ENCODE data around the gene PTPRN2. TPM values are rescaled to one million over a fixed set of nuclear protein-coding genes. Genes with fewer than 3 reads are reported as not detected.
"Not testable (repeated sequence)": the region's sequence is repeated elsewhere in the genome, so short reads cannot be mapped to it uniquely, and the experiment has no call there.

Gene PTPRN2
- total RNA-seq, 1 donor from 2014 or later: 1.8 TPM

DNA sequence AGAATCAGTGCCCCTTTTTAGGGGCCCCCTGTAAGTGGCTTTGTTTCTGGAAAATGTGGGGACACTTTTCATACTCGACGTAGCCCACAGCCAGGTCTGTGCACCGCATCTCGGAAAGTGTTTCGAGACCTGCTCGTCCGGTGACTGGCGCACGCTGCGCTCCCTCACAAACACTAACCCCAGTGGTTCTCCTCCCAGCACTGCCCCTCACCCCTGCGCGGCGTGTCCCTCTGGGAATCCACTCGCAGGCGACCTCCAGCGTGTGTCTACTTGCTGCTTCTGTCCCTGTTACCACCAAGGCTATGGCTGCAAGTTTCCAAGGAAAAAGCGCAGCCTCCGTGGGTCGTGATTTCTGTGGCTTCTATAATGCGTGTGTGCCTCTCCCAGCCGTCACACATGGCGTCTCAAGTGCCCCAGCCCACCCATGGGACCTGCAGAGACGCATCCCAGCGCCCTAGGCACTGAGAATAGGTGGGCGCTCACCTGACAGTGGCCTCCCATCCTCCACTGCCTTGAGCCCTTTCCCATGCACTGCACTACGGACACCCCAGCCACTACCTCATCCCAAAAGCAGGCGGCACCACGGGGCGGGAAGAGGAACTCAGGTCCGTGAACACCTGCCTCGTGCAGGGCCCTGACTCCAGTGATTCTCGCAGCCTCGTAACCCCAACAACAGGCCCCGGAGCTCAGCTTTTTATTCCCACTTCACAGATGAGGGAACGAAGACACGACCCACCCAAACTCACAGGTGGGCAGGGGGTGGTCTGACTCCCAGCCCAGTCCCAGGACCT lies 49.3 kb downstream of the PTPRN2 start:
- H3K4me3 Mint-ChIP-seq: no peak overlapping the region
- intact Hi-C loops (cut with micrococcal nuclease): no loop called here
- peaks cover 9% of the 10 kb centered on the region for H3K4me1 Mint-ChIP-seq
- peaks cover 3% of the 10 kb centered on the region for H3K9me3 Mint-ChIP-seq
- ATAC-seq (ENCODE audit: low read depth): no peak
- no peak for DNase-seq
- H3K27ac Mint-ChIP-seq: no peak overlapping the region
- POLR2A ChIA-PET: no interaction called here
- CTCF ChIA-PET: no interaction called here
- TF ChIP-seq, protein P1, sequence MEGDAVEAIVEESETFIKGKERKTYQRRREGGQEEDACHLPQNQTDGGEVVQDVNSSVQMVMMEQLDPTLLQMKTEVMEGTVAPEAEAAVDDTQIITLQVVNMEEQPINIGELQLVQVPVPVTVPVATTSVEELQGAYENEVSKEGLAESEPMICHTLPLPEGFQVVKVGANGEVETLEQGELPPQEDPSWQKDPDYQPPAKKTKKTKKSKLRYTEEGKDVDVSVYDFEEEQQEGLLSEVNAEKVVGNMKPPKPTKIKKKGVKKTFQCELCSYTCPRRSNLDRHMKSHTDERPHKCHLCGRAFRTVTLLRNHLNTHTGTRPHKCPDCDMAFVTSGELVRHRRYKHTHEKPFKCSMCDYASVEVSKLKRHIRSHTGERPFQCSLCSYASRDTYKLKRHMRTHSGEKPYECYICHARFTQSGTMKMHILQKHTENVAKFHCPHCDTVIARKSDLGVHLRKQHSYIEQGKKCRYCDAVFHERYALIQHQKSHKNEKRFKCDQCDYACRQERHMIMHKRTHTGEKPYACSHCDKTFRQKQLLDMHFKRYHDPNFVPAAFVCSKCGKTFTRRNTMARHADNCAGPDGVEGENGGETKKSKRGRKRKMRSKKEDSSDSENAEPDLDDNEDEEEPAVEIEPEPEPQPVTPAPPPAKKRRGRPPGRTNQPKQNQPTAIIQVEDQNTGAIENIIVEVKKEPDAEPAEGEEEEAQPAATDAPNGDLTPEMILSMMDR (IDR thresholded peaks at IDR 0.05): no peak
- no peaks in the 10 kb centered on the region for H3K36me3 Mint-ChIP-seq (ENCODE audit: low read depth)
- no peaks in the 10 kb centered on the region for H3K27me3 Mint-ChIP-seq

DNA sequence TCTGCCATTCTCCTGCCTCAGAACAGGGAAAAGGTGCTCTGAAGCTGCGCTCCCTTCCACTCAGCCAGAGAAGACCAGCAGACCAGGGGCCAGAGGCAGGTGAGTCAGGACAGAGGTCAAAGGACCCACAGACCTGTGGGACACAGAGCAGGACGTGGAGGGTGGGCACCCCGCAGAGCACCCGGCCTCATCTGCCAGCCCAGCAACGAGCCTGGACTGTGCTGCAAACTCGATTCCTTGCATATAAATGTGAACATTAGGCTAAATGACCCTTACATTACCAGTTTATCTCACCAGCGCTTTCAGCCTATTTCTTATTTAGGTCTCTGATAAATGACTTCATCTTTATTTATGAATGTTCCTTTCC lies 50.1 kb downstream of the PTPRN2 start:
- ChIA-PET CTCF (no interaction called here), POLR2A (no interaction called here)
- TF ChIP-seq, protein P1 (IDR thresholded peaks at IDR 0.05): no peak

DNA sequence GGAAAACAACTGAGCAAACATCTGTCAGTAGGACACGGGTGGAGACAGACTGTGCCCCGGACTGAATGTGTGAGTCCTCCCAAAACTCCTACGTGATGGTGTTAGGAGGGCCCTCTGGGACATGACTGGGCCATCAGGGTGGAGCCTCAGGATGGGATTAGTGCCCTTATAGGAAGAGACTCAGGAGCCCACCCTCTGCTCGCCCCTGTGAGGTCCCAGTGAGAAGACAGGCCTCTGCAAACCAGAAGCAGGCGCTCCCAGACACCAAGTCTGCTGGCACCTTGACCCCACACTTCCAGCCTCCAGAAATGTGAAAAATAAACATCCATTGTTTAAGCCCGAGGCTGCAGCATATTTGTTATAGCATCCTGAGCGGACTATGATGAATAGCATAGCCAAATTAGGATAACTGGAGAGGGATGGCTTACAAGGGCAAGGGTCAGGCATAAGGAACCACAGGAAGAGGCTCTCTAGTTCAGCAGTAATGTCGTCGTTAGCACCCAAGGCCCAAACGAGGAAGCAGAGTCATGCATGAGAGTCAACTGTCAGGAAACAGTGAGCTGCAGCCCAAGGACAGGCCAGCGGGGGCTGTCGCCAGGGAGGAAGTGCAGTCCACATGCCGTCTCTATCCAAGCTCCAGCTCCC lies 50.6 kb downstream of the PTPRN2 start:
- no peaks in the 10 kb centered on the region for H3K36me3 Mint-ChIP-seq (ENCODE audit: low read depth)
- peaks cover 2% of the 10 kb centered on the region for H3K27me3 Mint-ChIP-seq
- ChIA-PET CTCF (no interaction called here), POLR2A (no interaction called here)
- TF ChIP-seq, protein P1 (IDR thresholded peaks at IDR 0.05): no peak
- no peak overlapping the region for H3K27ac Mint-ChIP-seq
- peaks cover 9% of the 10 kb centered on the region for H3K4me1 Mint-ChIP-seq
- DNase-seq (no peak), ATAC-seq (ENCODE audit: low read depth) (no peak)
- H3K4me3 Mint-ChIP-seq: no peak overlapping the region
- H3K9me3 Mint-ChIP-seq: peaks cover 3% of the 10 kb centered on the region
- intact Hi-C loops (cut with micrococcal nuclease): no loop called here

More for the DNA sequence above, 50.1 kb downstream of the PTPRN2 start:
- Mint-ChIP-seq H3K27ac (no peak overlapping the region), H3K9me3 (peaks cover 3% of the 10 kb centered on the region), H3K27me3 (peaks cover 2% of the 10 kb centered on the region), H3K36me3 (ENCODE audit: low read depth) (no peaks in the 10 kb centered on the region), H3K4me3 (no peak overlapping the region), H3K4me1 (peaks cover 9% of the 10 kb centered on the region)
- DNase-seq (no peak), ATAC-seq (ENCODE audit: low read depth) (no peak)
- intact Hi-C loops (cut with micrococcal nuclease): no loop called here

DNA sequence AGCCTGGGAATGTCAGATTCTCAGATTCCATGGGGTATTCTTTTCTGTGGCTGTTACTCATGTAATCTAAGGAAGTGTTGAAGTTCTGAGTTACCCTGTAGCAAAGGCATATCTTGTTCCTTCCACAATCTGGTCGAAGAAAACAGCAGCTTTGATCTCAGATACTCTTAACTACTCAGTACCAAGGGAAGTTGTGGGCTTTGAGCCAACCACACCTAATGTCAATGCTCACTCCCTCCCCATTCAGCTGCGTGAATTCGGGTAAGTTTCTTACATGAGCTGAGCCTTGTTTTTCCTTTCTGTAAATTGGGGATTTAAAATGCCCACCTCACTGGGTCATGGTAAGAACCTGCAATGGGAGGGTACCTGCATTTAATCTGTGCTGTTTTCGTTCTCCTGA lies 52.5 kb downstream of the PTPRN2 start:
- ChIA-PET CTCF (no interaction called here), POLR2A (no interaction called here)
- intact Hi-C loops (cut with micrococcal nuclease): no loop called here
- Mint-ChIP-seq H3K36me3 (ENCODE audit: low read depth) (no peaks in the 10 kb centered on the region), H3K9me3 (peaks cover 3% of the 10 kb centered on the region), H3K27me3 (peaks cover 2% of the 10 kb centered on the region), H3K4me3 (no peak overlapping the region), H3K27ac (no peak overlapping the region), H3K4me1 (no peaks in the 10 kb centered on the region)
- ATAC-seq (ENCODE audit: low read depth): no peak
- DNase-seq: no peak
- TF ChIP-seq, protein P1 (IDR thresholded peaks at IDR 0.05): no peak

DNA sequence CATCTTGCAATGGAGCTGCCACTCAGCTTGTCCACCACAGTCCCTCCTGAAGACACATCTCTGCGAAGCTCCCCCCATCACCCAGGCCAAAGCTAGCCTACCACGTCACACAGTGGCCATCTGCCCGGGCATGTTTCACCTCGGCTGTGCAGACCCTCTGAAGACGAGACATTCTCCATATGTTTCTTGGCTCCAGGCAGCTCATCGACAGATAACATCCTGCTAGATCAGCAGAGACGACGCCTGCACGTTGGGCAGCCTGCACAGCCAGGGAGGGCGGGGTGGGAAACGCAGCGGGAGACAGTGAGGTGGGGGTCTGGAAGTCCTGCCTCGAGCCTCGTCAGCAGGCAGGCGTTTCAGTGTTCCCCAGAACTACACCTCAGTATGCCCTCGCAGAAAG lies 53.0 kb downstream of the PTPRN2 start:
- no peaks in the 10 kb centered on the region for H3K36me3 Mint-ChIP-seq (ENCODE audit: low read depth)
- POLR2A ChIA-PET: no interaction called here
- ATAC-seq (ENCODE audit: low read depth) (no peak), DNase-seq (no peak)
- peaks cover 2% of the 10 kb centered on the region for H3K27me3 Mint-ChIP-seq
- H3K4me3 Mint-ChIP-seq: no peak overlapping the region
- intact Hi-C loops (cut with micrococcal nuclease): no loop called here
- no peak overlapping the region for H3K27ac Mint-ChIP-seq
- CTCF ChIA-PET: no interaction called here
- TF ChIP-seq, protein P1 (IDR thresholded peaks at IDR 0.05): no peak
- peaks cover 3% of the 10 kb centered on the region for H3K9me3 Mint-ChIP-seq
- H3K4me1 Mint-ChIP-seq: no peaks in the 10 kb centered on the region

DNA sequence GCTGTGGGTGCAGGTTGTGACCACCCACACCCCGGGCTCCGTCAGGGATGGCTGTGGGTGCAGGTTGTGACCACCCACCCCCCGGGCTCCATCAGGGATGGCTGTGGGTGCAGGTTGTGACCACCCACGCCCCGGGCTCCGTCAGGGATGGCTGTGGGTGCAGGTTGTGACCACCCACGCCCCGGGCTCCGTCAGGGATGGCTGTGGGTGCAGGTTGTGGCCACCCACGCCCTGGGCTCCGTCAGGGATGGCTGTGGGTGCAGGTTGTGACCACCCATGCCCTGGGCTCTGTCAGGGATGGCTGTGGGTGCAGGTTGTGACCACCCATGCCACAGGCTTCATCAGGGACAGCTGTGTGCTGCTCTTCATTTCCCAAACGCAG lies 53.5 kb downstream of the PTPRN2 start:
- intact Hi-C loops (cut with micrococcal nuclease); H3K9me3 Mint-ChIP-seq; CTCF ChIA-PET: not testable (repeated sequence)

More for the DNA sequence above, 53.5 kb downstream of the PTPRN2 start:
- H3K36me3 Mint-ChIP-seq (ENCODE audit: low read depth); H3K27ac Mint-ChIP-seq; POLR2A ChIA-PET; ATAC-seq (ENCODE audit: low read depth); DNase-seq; H3K4me1 Mint-ChIP-seq; H3K27me3 Mint-ChIP-seq; H3K4me3 Mint-ChIP-seq: not testable (repeated sequence)
